Esophagus muscularis mucosa (tissue), 4 donors: ENCODE measurements around the gene ABCC1. TPM values are rescaled to one million over a fixed set of nuclear protein-coding genes. Genes with fewer than 3 reads are reported as not detected.
"Not testable (repeated sequence)": the region's sequence is repeated elsewhere in the genome, so short reads cannot be mapped to it uniquely, and the experiment has no call there.

Source experiments
- DNase-seq: peaks from one replicate; pipeline ENCODE4 v3.0.0-alpha.2; 2017; ENCODE audit errors: extremely low spot score
- H3K27ac ChIP-seq, 4 donors: fragments of 200-600 bp; sonication (generic); replicated peaks in 1 of 4; 1 replicate in 3 of 4; 2 replicates in 1 of 4; pipeline ENCODE4 v1.5.1; 2016 to 2019; ENCODE audit warnings: mild to moderate bottlenecking in 1 of 4
- H3K27me3 ChIP-seq, 4 donors: fragments of 200-600 bp; sonication (generic); one replicate each; pipeline versions ENCODE4 v1.5.1 to v1.6.0; 2016 to 2019
- H3K36me3 ChIP-seq, 4 donors: fragments of 200-600 bp; sonication (generic); one replicate each; pipeline ENCODE4 v1.5.1; 2016 to 2019
- H3K4me1 ChIP-seq, 4 donors: fragments of 200-600 bp; sonication (generic); one replicate each; pipeline ENCODE4 v1.5.1; 2016 to 2019
- H3K4me3 ChIP-seq, 4 donors: fragments of 200-600 bp; sonication (generic); 1 replicate in 2 of 4; 2 replicates in 2 of 4; pipeline ENCODE4 v1.5.1; 2016 to 2019; ENCODE audit warnings: mild to moderate bottlenecking in 4 of 4, moderate library complexity in 1 of 4
- H3K9me3 ChIP-seq, 4 donors: fragments of 200-600 bp; sonication (generic); 1 replicate in 3 of 4; 2 replicates in 1 of 4; pipeline ENCODE4 v1.5.1; 2016 to 2019
- EP300 ChIP-seq: sonication (generic); formaldehyde crosslinking; IDR thresholded peaks from one replicate; pipeline ENCODE4 v1.6.1; 2017; ENCODE audit warnings: antibody characterized with exemption
- POLR2A ChIP-seq: fragments of 450-650 bp; IDR thresholded peaks from one replicate; pipeline ENCODE4 v1.6.1; 2017; ENCODE audit warnings: antibody characterized with exemption, moderate library complexity, mild to moderate bottlenecking, low read depth
- POLR2AphosphoS5 ChIP-seq, 2 donors: sonication (generic); formaldehyde crosslinking; IDR thresholded peaks; one replicate each; pipeline ENCODE4 v1.6.1; 2017; ENCODE audit warnings: antibody characterized with exemption in 2 of 2
- WGBS: methylation state at CpG from one replicate; pipeline ENCODE4 v1.1.5; 2018; 5-methylcytosine and 5-hydroxymethylcytosine counted together
- intact Hi-C: fragments of 100-400 bp; cut with DNase I; formaldehyde crosslinking; loops from one replicate; pipeline ENCODE4 v1.15.1; 2023
- total RNA-seq, 4 donors: library from RNA; depleted of rRNA; stranded (reverse); fragments of >200 nt; gene quantifications; one replicate each; pipeline versions ENCODE4 v1.1.0 to v1.2.1, GENCODE V29; 2016
- TF ChIP-seq, protein P1 (sequence below), 3 experiments: fragments of 200-600 bp in 2 of 3; fragments of 450-650 bp in 1 of 3; sonication (generic) in 2 of 3; IDR thresholded peaks; one replicate each; pipeline ENCODE4 v1.5.1; 2017 to 2019; ENCODE audit warnings: antibody characterized with exemption in 3 of 3, mild to moderate bottlenecking in 2 of 3, moderate library complexity in 1 of 3

Gene ABCC1
- total RNA-seq, 4 donors from 2014 or later, result 61.8 to 141 (median 103) TPM

DNA sequence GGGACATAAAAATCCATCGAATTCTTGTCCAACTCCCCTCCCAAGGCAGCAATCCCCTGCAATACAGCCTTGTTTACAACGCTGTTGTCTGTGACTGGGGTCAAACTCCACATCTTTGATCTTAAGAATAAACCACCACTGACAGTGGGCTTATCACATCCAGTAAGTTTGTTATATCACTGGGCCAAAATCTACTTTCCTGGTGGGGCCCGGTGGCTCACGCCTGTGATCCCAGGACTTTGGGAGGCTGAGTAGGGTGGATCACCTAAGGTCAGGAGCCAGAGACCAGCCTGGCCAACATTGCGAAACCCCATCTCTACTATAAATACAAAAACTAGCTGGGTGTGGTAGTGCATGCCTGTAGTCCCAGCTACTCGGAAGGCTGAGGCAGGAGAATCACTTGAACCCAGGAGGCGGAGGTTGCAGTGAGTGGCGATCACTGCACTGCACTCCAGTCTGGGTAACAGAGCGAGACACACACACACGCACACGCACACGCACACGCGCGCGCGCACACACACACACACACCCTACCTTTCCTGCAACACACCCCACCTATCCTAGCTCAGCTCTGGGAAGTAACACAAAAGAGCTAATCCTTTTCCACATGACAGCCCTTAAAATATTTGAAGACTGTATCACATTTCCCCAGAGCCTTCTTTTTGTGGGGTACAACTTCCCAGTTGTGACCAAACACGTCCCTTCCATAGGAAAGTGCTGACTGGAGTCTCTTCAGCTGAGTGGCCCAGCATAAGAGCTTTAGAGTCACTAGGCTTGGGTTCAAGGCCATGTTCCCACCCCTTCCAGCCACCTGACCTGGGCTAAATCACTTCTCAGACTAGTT, 20.9 kb upstream of the ABCC1 start:
- no peak for DNase-seq
- H3K36me3 ChIP-seq, result no peaks in the 10 kb centered on the region
- H3K27ac ChIP-seq, result no peak overlapping the region
- H3K4me3 ChIP-seq, result no peak overlapping the region
- WGBS, result 94% methylated on average over 18 of the region's 18 CpGs
- no peaks in the 10 kb centered on the region for H3K4me1 ChIP-seq
- no peaks in the 10 kb centered on the region for H3K27me3 ChIP-seq
- intact Hi-C loops, result loop anchor here (5.0 kb wide), 1 partner anchor 36 kb away; no protein-coding TSS in a partner anchor
- TF ChIP-seq POLR2AphosphoS5 (IDR thresholded peaks at IDR 0.05) (no peak), POLR2A (no peak), EP300 (no peak)
- TF ChIP-seq, protein P1, sequence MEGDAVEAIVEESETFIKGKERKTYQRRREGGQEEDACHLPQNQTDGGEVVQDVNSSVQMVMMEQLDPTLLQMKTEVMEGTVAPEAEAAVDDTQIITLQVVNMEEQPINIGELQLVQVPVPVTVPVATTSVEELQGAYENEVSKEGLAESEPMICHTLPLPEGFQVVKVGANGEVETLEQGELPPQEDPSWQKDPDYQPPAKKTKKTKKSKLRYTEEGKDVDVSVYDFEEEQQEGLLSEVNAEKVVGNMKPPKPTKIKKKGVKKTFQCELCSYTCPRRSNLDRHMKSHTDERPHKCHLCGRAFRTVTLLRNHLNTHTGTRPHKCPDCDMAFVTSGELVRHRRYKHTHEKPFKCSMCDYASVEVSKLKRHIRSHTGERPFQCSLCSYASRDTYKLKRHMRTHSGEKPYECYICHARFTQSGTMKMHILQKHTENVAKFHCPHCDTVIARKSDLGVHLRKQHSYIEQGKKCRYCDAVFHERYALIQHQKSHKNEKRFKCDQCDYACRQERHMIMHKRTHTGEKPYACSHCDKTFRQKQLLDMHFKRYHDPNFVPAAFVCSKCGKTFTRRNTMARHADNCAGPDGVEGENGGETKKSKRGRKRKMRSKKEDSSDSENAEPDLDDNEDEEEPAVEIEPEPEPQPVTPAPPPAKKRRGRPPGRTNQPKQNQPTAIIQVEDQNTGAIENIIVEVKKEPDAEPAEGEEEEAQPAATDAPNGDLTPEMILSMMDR (IDR thresholded peaks at IDR 0.05), result no peak
- H3K9me3 ChIP-seq, result no peaks in the 10 kb centered on the region

DNA sequence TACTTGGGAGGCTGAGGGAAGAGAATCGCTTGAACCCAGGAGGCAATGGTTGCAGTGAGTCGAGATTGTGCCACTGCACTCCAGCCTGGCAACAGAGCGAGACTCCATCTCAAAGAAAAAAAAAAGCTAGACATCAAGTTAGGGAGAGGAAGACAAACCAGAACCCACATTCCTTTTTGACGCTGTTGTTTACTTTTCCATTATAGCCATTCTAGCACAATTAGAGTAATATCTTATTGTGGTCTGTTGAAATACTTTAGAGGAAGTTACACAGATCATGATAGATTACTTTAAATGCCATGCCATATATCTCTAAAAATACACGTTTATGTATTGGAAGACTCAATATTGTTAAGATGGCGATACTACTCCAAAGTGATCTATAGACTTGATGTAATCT, 16.5 kb upstream of the ABCC1 start:
- DNase-seq, result no peak
- intact Hi-C loops, result no loop called here
- Histone ChIP-seq H3K27me3 (no peaks in the 10 kb centered on the region), H3K9me3 (peaks cover 0 to 3% (median 0%) of the 10 kb centered on the region in 4 donors), H3K4me1 (no peaks in the 10 kb centered on the region), H3K27ac (no peak overlapping the region), H3K36me3 (no peaks in the 10 kb centered on the region), H3K4me3 (no peak overlapping the region)
- WGBS, result 75% methylated on average over 6 of the region's 6 CpGs
- TF ChIP-seq EP300 (no peak), POLR2AphosphoS5 (IDR thresholded peaks at IDR 0.05) (no peak), POLR2A (no peak)
- TF ChIP-seq, protein P1 (IDR thresholded peaks at IDR 0.05), result no peak

DNA sequence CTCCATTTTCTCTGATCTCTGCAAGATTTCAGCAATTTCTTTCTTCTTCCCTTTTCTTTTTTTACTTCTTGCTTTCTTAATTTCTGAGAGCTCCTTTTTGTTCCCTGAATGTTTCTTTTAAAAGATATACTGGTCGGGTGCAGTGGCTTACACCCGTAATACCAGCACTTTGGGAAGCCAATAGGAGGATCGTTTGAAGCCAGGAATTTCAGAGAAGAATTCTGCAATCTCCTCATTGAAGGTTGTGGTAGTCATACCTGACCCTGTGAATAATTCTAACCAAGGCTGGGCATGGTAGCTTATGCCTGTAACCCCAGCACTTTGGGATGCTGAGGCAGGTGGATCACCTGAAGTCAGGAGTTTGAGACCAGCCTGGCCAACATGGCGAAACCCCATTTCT, 15.6 kb upstream of the ABCC1 start:
- Histone ChIP-seq H3K36me3 (no peaks in the 10 kb centered on the region), H3K27me3 (no peaks in the 10 kb centered on the region), H3K9me3 (peaks cover 0 to 3% (median 0%) of the 10 kb centered on the region in 4 donors), H3K4me3 (no peak overlapping the region), H3K27ac (no peak overlapping the region), H3K4me1 (no peaks in the 10 kb centered on the region)
- intact Hi-C loops, result no loop called here
- 76% methylated on average over 4 of the region's 4 CpGs for WGBS
- TF ChIP-seq POLR2AphosphoS5 (IDR thresholded peaks at IDR 0.05) (no peak), EP300 (no peak), POLR2A (no peak)
- TF ChIP-seq, protein P1 (IDR thresholded peaks at IDR 0.05), result no peak
- no peak for DNase-seq

DNA sequence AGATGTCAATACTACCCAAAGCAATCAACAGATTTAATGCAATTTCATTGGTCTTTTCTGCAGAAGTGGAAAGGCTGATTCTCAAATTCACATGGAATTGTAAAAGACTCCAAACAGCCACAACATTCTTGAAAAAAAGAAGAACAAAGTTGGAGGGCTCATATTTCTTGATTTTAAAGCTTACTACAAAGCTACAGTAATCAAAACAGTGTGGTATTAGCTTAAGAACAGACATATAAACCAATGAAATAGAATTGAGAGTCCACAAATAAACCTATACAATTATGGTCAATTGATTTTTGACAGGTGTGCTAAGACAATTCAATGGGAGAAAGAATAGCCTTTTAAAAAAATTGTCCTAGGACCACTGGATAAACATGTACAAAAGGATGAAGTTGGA, 14.4 kb upstream of the ABCC1 start:
- DNase-seq, result no peak
- Histone ChIP-seq H3K9me3 (peaks cover 0 to 3% (median 0%) of the 10 kb centered on the region in 4 donors), H3K4me1 (no peaks in the 10 kb centered on the region), H3K36me3 (no peaks in the 10 kb centered on the region), H3K4me3 (no peak overlapping the region), H3K27ac (no peak overlapping the region), H3K27me3 (no peaks in the 10 kb centered on the region)
- intact Hi-C loops, result no loop called here
- TF ChIP-seq POLR2AphosphoS5 (IDR thresholded peaks at IDR 0.05) (no peak), POLR2A (no peak), EP300 (no peak)
- TF ChIP-seq, protein P1 (IDR thresholded peaks at IDR 0.05), result no peak

DNA sequence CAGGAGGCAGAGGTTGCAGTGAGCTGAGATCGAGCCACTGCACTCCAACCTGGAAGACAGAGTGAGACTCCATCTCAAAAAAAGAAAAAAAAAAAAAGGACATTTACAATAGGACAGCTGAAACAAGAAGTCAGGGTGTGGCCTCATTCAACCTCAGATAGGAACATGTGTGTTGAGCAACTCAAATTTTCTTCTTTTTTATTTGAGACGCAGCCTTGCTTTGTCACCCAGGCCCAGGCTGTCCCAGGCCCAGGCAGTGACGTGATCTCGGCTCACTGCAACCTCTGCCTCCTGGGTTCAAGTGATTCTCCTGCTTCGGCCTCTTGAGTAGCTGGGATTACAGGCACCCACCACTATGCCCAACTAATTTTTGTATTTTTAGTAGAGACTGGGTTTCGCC, 12.6 kb upstream of the ABCC1 start:
- H3K27ac ChIP-seq, H3K9me3 ChIP-seq, H3K36me3 ChIP-seq, H3K4me3 ChIP-seq, intact Hi-C loops, H3K4me1 ChIP-seq, DNase-seq, H3K27me3 ChIP-seq: not testable (repeated sequence)
- 82% methylated on average over 6 of the region's 6 CpGs for WGBS
